GF-D8 (cell line): ENCODE data around the gene ADH5.
A peak's percentile ranks its signal among the peaks of the same experiment; 100 is the strongest.
"Not testable (repeated sequence)": the region's sequence is repeated elsewhere in the genome, so short reads cannot be mapped to it uniquely, and the experiment has no call there.

Experiments used
- DNase-seq: peaks from one replicate; lab custom pipeline; 2025; lab: John Stamatoyannopoulos, UW

The ADH5 gene

GRCh38 chr4:99088481-99089365 is at the start of gene ADH5:
TSS of gene ADH5 (minus strand) at chr4:99088788. CDS start at chr4:99088700, 88 bp downstream.
- peak; percentile 69 for DNase-seq

GRCh38 chr4:99136329-99136728 is 47.7 kb upstream of the ADH5 start:
- no peak for DNase-seq

GRCh38 chr4:99135541-99136162 is 47.1 kb upstream of the ADH5 start:
- DNase-seq, result no peak

GRCh38 chr4:99134586-99134985 is 46.0 kb upstream of the ADH5 start:
- no peak for DNase-seq

- DNase-seq, result no peak
Observed at GRCh38 chr4:99131378-99131777, 42.8 kb upstream of the ADH5 start.

- DNase-seq, result no peak
Observed at GRCh38 chr4:99126376-99126775, 37.8 kb upstream of the ADH5 start.

- DNase-seq, result no peak
Observed at GRCh38 chr4:99121008-99121407, 32.4 kb upstream of the ADH5 start.

GRCh38 chr4:99120501-99120900 is 31.9 kb upstream of the ADH5 start:
- DNase-seq, result no peak

GRCh38 chr4:99117876-99118693 is 29.5 kb upstream of the ADH5 start:
- DNase-seq, result no peak

GRCh38 chr4:99117122-99117841 is 28.7 kb upstream of the ADH5 start:
- DNase-seq, result not testable (repeated sequence)

- not testable (repeated sequence) for DNase-seq
Observed at GRCh38 chr4:99109286-99109685, 20.7 kb upstream of the ADH5 start.

- DNase-seq, result no peak
Observed at GRCh38 chr4:99104153-99104552, 15.6 kb upstream of the ADH5 start.

- DNase-seq, result no peak
Observed at GRCh38 chr4:99103166-99103565, 14.6 kb upstream of the ADH5 start.

GRCh38 chr4:99102634-99103033 is 14.0 kb upstream of the ADH5 start:
- DNase-seq, result no peak

GRCh38 chr4:99100876-99101275 is 12.3 kb upstream of the ADH5 start:
- no peak for DNase-seq

GRCh38 chr4:99099814-99100213 is 11.2 kb upstream of the ADH5 start:
- not testable (repeated sequence) for DNase-seq

- no peak for DNase-seq
Observed at GRCh38 chr4:99099311-99099710, 10.7 kb upstream of the ADH5 start.

GRCh38 chr4:99091841-99092240 is 3.3 kb upstream of the ADH5 start:
- not testable (repeated sequence) for DNase-seq

- DNase-seq, result no peak
Observed at GRCh38 chr4:99091216-99091575, 2.6 kb upstream of the ADH5 start.

- DNase-seq, result no peak
Observed at GRCh38 chr4:99090481-99091215, 2.1 kb upstream of the ADH5 start.

- peak; percentile 18 for DNase-seq
Observed at GRCh38 chr4:99088023-99088449, 552 bp downstream of the ADH5 start.
